Measurements from ENCODE around the gene PXDC1. TPM values are rescaled to one million over a fixed set of nuclear protein-coding genes. Genes with fewer than 3 reads are reported as not detected.
"Not testable (repeated sequence)": the region's sequence is repeated elsewhere in the genome, so short reads cannot be mapped to it uniquely, and the experiment has no call there.

PXDC1 gene
- total RNA-seq, 3 donors from 2014 or later, result 3.1 to 27.9 (median 9.2) TPM

DNA sequence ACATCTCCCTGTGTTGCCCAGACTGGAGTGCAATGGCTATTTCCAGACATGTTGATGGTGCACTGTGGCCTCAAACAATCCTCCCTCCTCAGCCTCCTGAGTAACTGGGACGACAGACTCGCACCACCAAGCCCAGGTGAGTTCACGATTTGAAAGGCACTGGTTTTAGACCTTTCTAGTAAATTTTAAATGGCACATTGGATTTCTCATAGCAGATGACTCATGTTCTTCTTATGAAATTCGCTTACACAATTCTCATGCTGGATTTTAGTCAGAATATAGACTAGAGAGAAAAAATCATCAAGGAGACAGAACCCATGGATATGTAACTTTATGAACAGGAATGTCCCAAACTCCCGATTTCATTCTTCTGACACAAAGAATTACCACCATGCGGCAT is 18.1 kb upstream of the PXDC1 start:
- Histone ChIP-seq H3K4me3 (no peak overlapping the region), H3K4me1 (ENCODE audit: low read depth) (no peaks in the 10 kb centered on the region), H3K9me3 (no peaks in the 10 kb centered on the region), H3K36me3 (ENCODE audit: low read depth) (no peaks in the 10 kb centered on the region)
- no peak for TF ChIP-seq CTCF (IDR thresholded peaks at IDR 0.05)
- no peak for ATAC-seq
- no peak for DNase-seq
- intact Hi-C loops (cut with DNase I, micrococcal nuclease), result no loop called here

DNA sequence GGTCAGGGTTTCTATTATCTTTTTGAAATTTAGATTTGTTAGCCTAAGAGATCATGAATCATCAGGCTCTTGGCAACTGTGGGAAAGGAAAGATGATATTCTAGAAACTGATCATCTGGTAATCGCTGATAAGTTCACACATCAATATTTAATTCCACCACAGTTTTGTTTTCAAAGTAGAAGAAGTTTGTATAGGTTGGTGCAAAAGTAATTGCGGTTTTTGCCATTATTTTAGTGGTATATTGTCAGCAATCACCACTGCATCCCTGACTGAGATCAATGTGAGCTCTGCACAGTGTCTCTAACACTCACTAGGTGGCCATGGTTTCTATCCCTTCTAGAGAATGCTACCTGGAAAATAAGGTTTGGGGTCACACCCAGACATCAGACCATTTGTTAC is 17.0 kb upstream of the PXDC1 start:
- no peaks in the 10 kb centered on the region for H3K36me3 ChIP-seq (ENCODE audit: low read depth)
- no peak for ATAC-seq
- intact Hi-C loops (cut with DNase I, micrococcal nuclease), result no loop called here
- no peak for TF ChIP-seq CTCF (IDR thresholded peaks at IDR 0.05)
- no peaks in the 10 kb centered on the region for H3K9me3 ChIP-seq
- no peak overlapping the region for H3K4me3 ChIP-seq
- no peaks in the 10 kb centered on the region for H3K4me1 ChIP-seq (ENCODE audit: low read depth)
- DNase-seq, result no peak

GRCh38 chr6:3767483-3767882 is 16.0 kb upstream of the PXDC1 start:
- H3K36me3 ChIP-seq (ENCODE audit: low read depth); H3K9me3 ChIP-seq; H3K4me3 ChIP-seq; intact Hi-C loops (cut with DNase I, micrococcal nuclease); ATAC-seq; H3K4me1 ChIP-seq (ENCODE audit: low read depth); DNase-seq: not testable (repeated sequence)

DNA sequence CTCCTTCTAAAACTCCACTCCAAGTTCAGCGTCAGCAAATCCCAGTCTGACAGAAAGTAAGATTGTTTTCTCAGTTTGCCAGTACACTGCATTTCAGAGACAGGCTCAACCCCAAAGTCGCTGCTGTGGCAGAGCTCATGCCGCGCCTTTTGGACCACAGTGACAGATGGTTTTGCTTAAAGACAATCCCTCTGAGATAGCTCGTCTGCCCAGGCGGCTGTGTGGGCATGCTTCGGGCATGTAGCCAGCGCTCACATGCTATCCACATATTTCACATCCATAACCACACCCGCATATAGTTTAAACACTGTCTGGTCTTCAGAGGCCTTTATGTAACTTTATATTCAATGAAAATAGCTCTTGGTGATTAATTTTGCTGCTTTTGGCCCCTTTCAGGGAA is 14.7 kb upstream of the PXDC1 start:
- no peak for ATAC-seq
- Histone ChIP-seq H3K36me3 (ENCODE audit: low read depth) (no peaks in the 10 kb centered on the region), H3K4me3 (no peak overlapping the region), H3K9me3 (no peaks in the 10 kb centered on the region), H3K4me1 (ENCODE audit: low read depth) (no peaks in the 10 kb centered on the region)
- no peak for DNase-seq
- intact Hi-C loops (cut with DNase I, micrococcal nuclease), result no loop called here
- TF ChIP-seq CTCF (IDR thresholded peaks at IDR 0.05), result no peak

DNA sequence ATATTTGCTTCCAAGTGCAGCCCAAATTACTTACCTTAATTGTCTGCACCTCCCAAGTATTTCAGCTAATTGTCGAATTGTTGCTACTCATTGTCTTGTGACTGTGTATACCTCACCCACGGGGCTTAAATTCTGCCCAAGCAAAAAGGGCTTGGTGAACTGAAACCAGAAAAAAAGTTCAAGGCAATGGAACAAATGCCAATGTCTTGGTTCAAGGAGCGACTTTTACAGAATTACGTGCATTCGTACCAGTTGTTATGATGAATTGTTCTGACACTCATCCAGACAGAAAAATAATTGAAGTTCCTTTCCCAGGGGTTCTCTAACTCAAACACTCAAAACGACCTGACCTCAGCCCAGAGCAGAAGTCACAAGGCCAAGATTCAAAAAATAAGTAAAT is 13.9 kb upstream of the PXDC1 start:
- intact Hi-C loops (cut with DNase I, micrococcal nuclease), result no loop called here
- no peak for ATAC-seq
- Histone ChIP-seq H3K4me1 (ENCODE audit: low read depth) (no peaks in the 10 kb centered on the region), H3K9me3 (no peaks in the 10 kb centered on the region), H3K36me3 (ENCODE audit: low read depth) (no peaks in the 10 kb centered on the region), H3K4me3 (no peak overlapping the region)
- no peak for DNase-seq
- no peak for TF ChIP-seq CTCF (IDR thresholded peaks at IDR 0.05)

GRCh38 chr6:3764516-3765335 is 13.2 kb upstream of the PXDC1 start:
- intact Hi-C loops (cut with DNase I, micrococcal nuclease), result no loop called here
- Histone ChIP-seq H3K4me1 (ENCODE audit: low read depth) (no peaks in the 10 kb centered on the region), H3K4me3 (no peak overlapping the region), H3K36me3 (ENCODE audit: low read depth) (no peaks in the 10 kb centered on the region), H3K9me3 (no peaks in the 10 kb centered on the region)
- DNase-seq (no peak), ATAC-seq (no peak)
- no peak for TF ChIP-seq CTCF (IDR thresholded peaks at IDR 0.05)

Measured in mucosa of descending colon (tissue), 3 donors.